Endothelial cell of coronary artery (primary cell): ENCODE results near the gene TBCB. TPM values are rescaled to one million over a fixed set of nuclear protein-coding genes. Genes with fewer than 3 reads are reported as not detected.

Experiments
- total RNA-seq: library from RNA; depleted of rRNA; stranded (reverse); fragments of >200 nt; gene quantifications from 2 replicates; pipeline ENCODE4 v1.2.3, GENCODE V29; 2014

The TBCB gene, protein sequence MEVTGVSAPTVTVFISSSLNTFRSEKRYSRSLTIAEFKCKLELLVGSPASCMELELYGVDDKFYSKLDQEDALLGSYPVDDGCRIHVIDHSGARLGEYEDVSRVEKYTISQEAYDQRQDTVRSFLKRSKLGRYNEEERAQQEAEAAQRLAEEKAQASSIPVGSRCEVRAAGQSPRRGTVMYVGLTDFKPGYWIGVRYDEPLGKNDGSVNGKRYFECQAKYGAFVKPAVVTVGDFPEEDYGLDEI
- 184 and 230 TPM in 2 replicates for total RNA-seq

DNA sequence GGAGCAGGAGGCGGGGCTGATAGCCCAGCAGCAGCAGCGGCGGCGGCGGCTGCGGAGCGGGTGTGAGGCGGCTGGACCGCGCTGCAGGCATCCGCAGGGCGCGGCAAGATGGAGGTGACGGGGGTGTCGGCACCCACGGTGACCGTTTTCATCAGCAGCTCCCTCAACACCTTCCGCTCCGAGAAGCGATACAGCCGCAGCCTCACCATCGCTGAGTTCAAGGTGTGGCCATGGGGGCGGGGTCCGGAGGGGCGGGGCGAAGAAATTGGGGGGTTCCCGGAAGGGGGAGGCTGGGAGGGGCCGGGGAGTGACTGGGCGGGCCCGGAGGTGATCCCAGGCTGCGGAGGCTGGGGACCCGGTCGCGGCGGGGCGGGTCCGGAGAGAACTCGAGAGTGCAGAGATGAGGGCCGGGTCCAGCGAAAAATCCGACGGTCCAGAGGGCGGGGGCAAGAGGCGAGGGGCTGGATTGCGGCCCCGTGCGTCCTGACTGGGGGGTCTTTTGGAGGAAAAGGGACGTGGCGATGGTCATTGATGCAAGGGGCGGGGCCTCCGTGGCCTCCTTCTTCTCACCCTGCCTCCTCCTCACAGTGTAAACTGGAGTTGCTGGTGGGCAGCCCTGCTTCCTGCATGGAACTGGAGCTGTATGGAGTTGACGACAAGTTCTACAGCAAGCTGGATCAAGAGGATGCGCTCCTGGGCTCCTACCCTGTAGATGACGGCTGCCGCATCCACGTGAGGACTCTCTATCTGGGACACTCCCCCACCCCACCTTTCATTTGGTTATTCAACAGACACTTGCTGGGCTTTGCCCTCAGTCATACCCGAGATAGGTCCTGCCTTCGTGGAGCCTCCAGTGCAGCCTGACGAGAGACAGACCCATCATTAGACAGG is at the start of gene TBCB:
TBCB (plus strand) TSS at position 16 of the 891 bp plus-strand sequence; CDS start at position 109, 93 bp downstream.

DNA sequence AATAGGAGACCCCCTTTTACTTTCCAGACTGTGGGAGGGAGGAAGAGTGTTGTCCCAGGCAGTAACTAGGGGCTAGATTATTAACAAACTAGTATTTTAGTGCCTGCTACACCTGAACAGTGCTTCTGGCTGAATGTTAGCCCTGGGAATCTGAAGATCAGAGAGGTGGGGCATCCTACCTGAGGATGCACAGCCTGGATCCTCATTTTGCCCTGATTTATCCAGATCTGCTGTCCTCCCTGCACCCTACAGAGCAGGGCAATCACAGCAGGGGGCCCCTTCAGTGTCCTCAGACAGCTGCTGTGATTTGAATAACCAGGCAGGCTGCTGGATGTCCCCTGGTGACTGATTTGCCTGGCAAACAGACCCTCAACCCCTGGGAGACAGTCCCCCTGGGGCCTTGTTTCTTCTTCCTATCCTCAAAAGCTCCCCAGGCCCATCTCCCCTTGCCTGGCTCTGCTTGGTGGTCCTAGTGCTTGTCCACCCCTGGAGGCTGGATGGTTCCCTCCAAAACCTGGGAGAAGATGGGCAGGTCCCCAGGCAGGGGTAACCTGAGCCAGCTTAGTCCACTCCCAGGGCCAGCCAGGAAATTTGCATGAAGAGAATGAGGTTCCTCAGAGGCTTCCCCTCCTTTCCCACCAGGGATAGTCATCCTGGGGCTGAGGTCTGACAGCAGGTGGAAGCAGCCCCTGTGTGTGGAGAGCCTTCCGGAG is 4.6 kb upstream of the TBCB start, which contains the start of gene OVOL3:
OVOL3 (plus strand) TSS at position 657 of the 713 bp plus-strand sequence. CDS start 60 bp downstream, outside the sequence.

GRCh38 chr19:36114721-36115452 is 381 bp upstream of the TBCB start, which contains the start of gene POLR2I:
Gene POLR2I, minus strand, starts transcription at chr19:36114875. Its CDS starts 19 bp downstream, at chr19:36114856.

DNA sequence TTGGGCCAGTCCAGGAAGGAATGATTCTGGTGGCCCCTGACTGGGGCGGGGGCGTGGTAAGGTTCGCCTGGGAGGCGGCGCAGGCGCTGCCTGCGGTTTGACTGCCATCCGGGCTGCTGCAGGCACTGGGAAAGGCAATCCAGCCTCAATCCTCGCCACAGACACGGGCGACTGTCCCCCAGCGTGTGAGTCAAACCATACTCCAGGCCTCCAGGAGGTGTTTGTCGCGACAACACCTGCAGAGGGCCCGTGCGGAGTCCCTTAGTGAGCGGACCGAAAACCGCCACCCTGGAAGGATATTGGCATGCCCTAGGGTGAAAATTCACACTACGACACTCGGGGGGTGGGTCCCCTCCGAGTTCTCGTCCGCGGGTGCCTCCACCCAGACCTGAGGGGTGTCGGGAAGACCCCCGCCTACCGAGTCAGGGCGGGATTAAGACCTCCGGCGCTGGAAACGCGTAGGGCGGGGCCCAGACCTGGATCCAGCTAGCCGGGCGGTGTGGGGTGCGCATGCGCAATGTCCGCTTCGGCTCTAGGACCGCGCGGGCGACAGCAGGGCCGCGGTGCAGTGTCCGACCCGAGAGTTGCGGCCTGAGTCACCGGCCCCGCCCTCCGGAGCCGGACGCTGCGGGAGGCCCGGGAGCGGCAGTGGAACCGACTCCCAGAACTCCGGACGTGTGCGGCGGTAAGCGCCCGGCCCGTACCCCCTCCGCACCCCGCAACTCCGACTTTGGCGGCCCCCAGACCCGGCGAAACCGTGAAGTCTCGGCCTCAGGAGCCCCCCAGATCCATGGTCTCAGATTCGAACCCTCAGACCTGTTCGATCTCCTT is 24.4 kb downstream of the TBCB start, which contains the start of gene CAPNS1:
CAPNS1 (plus strand) TSS at position 594 of the 831 bp plus-strand sequence. CDS start 946 bp downstream, outside the sequence.

DNA sequence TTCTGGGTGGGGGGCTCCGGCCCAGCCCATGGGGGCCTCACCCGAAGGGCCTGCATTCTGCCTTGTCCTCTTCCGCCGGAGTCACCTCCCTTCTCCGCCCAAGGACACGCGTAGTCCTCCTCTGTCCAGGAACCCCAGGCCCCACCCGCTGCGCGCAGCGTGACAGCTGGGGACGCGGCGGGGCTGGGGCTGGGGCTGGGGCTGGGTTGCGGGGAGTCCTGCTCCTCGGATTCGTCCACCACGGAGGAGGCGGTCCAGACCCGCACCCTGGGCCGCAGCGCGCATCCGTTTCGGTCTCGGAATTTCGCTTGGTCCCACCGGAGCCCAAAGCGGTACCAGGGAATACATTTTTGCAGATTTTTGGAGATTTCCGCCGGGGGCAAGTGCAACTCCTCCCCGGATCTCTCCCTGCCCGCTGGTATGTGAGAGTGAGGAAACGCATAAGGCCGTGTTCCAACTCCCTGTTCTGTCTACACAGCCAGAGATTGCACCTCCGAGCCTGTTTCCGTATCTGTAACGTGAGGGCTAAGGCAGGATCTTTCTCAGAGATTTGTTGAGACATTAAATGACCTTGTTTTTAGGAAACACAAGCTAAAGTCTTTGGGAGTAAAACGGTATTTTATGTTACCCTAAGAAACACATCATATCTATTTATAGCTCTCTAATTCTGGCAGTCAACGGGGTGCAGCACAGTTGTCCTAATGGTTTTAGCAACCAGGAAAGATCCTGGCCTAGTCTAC is 37.3 kb downstream of the TBCB start, which contains the start of gene COX7A1:
COX7A1 (minus strand) TSS at position 96 of the 740 bp plus-strand sequence; CDS start at position 56, 40 bp downstream.

Other genes starting within 250 kb of the TBCB start
- 3.4 TPM in 2 replicates for gene APLP1, start 246.9 kb upstream of the TBCB start, total RNA-seq
- 2.8 and 3.2 TPM in 2 replicates for gene NFKBID, start 214.9 kb upstream of the TBCB start, total RNA-seq
- 0.47 TPM in 1 of 2 replicates, not detected in the other for gene HCST, start 212.9 kb upstream of the TBCB start, total RNA-seq
- not detected in 2 replicates for gene TYROBP, start 207.2 kb upstream of the TBCB start, total RNA-seq
- gene LRFN3, start 179.1 kb upstream of the TBCB start, total RNA-seq: 1.5 and 2.8 TPM in 2 replicates
- 8.3 and 9.0 TPM in 2 replicates for gene SDHAF1, start 120.3 kb upstream of the TBCB start, total RNA-seq
- gene SYNE4, start 106.7 kb upstream of the TBCB start, total RNA-seq: not detected in 2 replicates
- 8.4 and 8.9 TPM in 2 replicates for gene ALKBH6, start 101.3 kb upstream of the TBCB start, total RNA-seq
- 4.7 and 5.9 TPM in 2 replicates for gene CLIP3, start 82.6 kb upstream of the TBCB start, total RNA-seq
- 0.72 and 1.1 TPM in 2 replicates for gene THAP8, start 61.2 kb upstream of the TBCB start, total RNA-seq
- 2.4 and 3.9 TPM in 2 replicates for gene WDR62, start 60.6 kb upstream of the TBCB start, total RNA-seq
- gene OVOL3, start 4.3 kb upstream of the TBCB start, total RNA-seq: not detected in 2 replicates
- gene POLR2I, start 593 bp upstream of the TBCB start, total RNA-seq: 97.7 and 150 TPM in 2 replicates
- gene CAPNS1, start 24.6 kb downstream of the TBCB start, total RNA-seq: 396 and 403 TPM in 2 replicates
- 4.4 and 15.4 TPM in 2 replicates for gene COX7A1, start 37.0 kb downstream of the TBCB start, total RNA-seq
- 4.2 and 6.6 TPM in 2 replicates for gene ZNF565, start 99.2 kb downstream of the TBCB start, total RNA-seq
- gene ZNF146, start 99.6 kb downstream of the TBCB start, total RNA-seq: 108 and 117 TPM in 2 replicates